Stomach smooth muscle (tissue), 2 donors: ENCODE measurements around the gene F8.

Source experiments
- H3K27ac ChIP-seq: one replicate; pipeline ENCODE4 v1.7.0; 2013; ENCODE audit warnings: mild to moderate bottlenecking, low read length, inconsistent platforms
- H3K27me3 ChIP-seq, 2 donors: one replicate each; pipeline ENCODE4 v1.7.0; 2013; ENCODE audit warnings: low read length in 2 of 2; ENCODE audit not compliant: insufficient read depth in 2 of 2, control insufficient read depth in 1 of 2
- H3K36me3 ChIP-seq, 2 donors: one replicate each; pipeline ENCODE4 v1.7.0; 2013; ENCODE audit warnings: low read length in 2 of 2; ENCODE audit not compliant: control insufficient read depth in 2 of 2, insufficient read depth in 2 of 2
- H3K4me1 ChIP-seq: one replicate; pipeline ENCODE4 v1.7.0; 2013; ENCODE audit warnings: low read length; ENCODE audit not compliant: control insufficient read depth, insufficient read depth
- H3K4me3 ChIP-seq, 2 donors: one replicate each; pipeline ENCODE4 v1.7.0; 2013; ENCODE audit warnings: low read length in 2 of 2
- H3K9ac ChIP-seq, 2 donors: one replicate each; pipeline ENCODE4 v1.7.0; 2013; ENCODE audit warnings: low read length in 2 of 2, mild to moderate bottlenecking in 1 of 2
- H3K9me3 ChIP-seq, 2 donors: one replicate each; pipeline ENCODE4 v1.7.0; 2013; ENCODE audit warnings: low read length in 2 of 2; ENCODE audit not compliant: control insufficient read depth in 2 of 2
- donor health status: healthy.
- donor health status: Pancreatic carcinoma.

The F8 gene

DNA sequence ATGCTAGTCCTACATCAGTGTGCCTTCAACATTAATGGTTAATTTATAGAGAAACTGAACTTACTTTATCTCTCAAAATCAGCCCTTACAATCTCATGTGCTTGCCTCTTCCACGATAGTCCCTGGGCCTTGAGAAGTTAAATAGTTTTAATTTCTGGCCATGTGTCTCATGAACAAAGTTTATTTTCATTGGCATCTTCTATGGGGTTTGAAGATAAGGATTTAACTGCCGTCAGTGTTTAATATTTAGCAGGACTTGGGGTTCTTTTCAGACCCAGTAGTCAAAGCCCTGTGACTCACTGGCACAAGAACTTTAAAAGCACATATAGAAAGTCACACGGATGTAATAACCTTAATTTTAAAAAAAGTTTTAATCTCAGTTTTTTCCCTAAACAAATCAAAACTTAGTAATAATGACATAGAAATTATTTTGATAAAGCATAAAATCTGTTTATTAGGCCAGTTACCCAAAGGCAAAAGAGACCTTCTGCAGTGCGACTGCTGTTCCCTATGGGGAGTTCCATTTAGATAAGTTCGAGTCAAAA, 207.2 kb downstream of the F8 start:
- Histone ChIP-seq H3K27me3 (no peaks in the 10 kb centered on the region), H3K4me3 (no peak overlapping the region), H3K9me3 (no peaks in the 10 kb centered on the region), H3K4me1 (no peaks in the 10 kb centered on the region), H3K36me3 (no peaks in the 10 kb centered on the region), H3K9ac (no peak overlapping the region), H3K27ac (no peak overlapping the region)

DNA sequence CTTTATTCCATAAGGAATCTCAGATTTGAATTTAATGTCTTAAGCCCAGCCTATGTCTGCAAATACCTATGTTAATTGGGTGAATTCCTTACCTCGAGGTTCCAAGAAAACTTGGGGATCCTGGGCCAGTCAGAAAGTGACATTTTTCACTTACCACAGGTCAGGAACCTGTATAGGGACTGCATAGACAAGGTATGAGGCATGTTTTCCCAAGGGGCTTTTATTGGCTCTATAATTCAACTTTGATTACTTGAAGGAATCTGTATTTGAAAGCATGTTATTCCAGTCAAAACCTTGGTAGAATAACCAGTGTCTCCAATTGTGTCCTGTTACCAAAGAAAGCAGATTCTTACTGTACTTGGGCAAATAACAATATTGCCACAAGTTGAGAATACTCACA, 208.7 kb downstream of the F8 start:
- H3K9ac ChIP-seq = no peak overlapping the region
- H3K27ac ChIP-seq = no peak overlapping the region
- H3K27me3 ChIP-seq = no peaks in the 10 kb centered on the region
- no peaks in the 10 kb centered on the region for H3K36me3 ChIP-seq
- no peaks in the 10 kb centered on the region for H3K9me3 ChIP-seq
- H3K4me3 ChIP-seq = no peak overlapping the region
- H3K4me1 ChIP-seq = no peaks in the 10 kb centered on the region

DNA sequence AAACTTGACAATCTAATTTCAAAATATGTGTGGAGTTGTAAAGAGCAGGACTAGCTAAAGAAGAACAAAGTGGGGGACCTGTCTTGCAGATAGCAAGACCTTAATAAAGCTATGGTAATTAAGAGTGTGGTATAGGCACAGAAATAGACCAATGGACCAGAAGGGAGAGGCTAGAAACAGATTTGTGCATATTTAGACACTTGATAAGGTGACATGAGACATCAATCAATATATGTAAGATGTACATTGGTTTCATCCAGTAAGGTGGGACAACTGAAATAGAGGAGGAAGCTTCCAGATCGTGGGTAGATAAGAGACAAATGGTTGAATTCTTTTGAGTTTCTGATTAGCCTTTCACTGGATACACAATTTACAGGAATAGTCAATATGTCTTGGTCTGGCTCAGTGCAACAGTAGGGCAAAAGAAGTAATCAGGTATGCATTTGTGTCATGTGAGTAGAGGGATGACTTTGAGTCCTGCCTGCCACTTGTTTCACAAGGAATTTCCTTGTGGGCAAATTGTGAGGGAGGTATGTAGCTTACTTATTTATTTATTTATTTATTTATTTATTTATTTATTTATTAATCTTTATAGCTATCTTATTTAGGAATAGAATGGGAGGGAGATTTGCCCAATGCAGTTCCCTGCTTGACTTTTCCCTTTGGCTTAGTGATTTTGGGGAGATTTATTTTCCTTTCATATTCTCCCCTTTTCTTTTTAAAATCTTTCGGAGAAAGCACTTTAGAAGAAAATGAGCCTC, 210.0 kb downstream of the F8 start:
- H3K4me3 ChIP-seq = no peak overlapping the region
- no peak overlapping the region for H3K27ac ChIP-seq
- H3K9me3 ChIP-seq = no peaks in the 10 kb centered on the region
- H3K36me3 ChIP-seq = no peaks in the 10 kb centered on the region
- no peak overlapping the region for H3K9ac ChIP-seq
- H3K4me1 ChIP-seq = no peaks in the 10 kb centered on the region
- H3K27me3 ChIP-seq = no peaks in the 10 kb centered on the region

DNA sequence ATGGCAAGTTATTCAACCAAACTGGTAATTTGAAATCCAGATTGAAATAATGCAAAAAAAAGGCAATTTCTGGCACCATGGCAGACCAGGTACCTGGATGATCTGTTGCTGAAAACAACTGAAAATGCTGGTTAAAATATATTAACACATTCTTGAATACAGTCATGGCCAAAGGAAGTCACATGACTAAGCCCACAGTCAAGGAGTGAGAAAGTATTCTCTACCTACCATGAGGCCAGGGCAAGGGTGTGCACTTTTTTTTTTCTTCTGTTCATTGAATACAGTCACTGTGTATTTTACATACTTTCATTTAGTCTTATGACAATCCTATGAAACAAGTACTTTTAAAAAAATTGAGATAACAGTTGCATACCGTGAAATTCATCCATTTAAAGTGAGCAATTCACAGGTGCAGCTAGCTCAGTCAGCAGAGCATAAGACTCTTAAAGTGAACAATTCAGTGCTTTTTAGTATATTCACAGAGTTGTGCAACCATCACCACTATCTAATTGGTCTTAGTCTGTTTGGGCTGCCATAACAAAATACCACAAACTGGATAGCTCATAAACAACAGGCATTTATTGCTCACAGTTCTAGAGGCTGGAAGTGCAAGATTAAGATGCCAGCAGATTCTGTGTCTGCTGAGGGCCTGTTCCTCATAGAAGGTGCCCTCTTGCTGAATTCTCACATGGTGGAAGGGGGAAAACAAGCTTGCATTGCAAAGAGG, 212.4 kb downstream of the F8 start:
- H3K27ac ChIP-seq = no peak overlapping the region
- H3K4me3 ChIP-seq = no peak overlapping the region
- H3K4me1 ChIP-seq = peaks cover 2% of the 10 kb centered on the region
- H3K36me3 ChIP-seq = no peaks in the 10 kb centered on the region
- H3K9me3 ChIP-seq = no peaks in the 10 kb centered on the region
- H3K27me3 ChIP-seq = no peaks in the 10 kb centered on the region
- no peak overlapping the region for H3K9ac ChIP-seq

DNA sequence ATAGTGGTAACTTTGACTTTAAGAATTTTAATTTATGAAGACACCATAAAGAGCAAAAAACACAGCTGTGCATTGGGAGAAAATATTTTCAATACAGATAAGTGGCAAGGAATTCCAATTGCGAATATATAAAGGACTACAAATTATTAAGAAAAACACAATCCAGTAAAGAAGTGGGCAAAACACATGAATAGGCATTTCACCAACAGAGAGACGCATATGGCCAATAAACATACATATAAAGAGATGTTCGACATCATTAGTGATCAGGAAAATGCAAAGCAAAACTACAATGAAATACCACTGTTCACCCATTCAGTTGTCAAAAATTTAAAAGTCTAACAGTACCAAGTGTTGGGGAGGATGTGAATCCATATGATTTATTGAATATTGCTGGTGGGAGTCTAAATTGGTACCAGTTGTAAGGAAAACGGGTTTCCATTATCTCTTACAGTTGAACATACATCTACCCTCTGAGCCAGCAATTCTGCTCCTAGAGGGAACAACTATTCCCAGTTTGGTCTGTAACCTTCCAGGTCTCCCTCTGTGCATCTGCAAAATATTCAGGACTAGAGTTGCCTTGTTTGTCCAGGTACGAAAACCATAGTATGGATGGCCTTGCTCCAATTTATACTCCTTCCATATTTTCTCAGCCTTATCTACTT, 215.6 kb downstream of the F8 start:
- H3K9ac ChIP-seq = no peak overlapping the region
- H3K4me1 ChIP-seq = peaks cover 8% of the 10 kb centered on the region
- no peak overlapping the region for H3K27ac ChIP-seq
- no peaks in the 10 kb centered on the region for H3K36me3 ChIP-seq
- no peaks in the 10 kb centered on the region for H3K9me3 ChIP-seq
- H3K4me3 ChIP-seq = no peak overlapping the region
- no peaks in the 10 kb centered on the region for H3K27me3 ChIP-seq

DNA sequence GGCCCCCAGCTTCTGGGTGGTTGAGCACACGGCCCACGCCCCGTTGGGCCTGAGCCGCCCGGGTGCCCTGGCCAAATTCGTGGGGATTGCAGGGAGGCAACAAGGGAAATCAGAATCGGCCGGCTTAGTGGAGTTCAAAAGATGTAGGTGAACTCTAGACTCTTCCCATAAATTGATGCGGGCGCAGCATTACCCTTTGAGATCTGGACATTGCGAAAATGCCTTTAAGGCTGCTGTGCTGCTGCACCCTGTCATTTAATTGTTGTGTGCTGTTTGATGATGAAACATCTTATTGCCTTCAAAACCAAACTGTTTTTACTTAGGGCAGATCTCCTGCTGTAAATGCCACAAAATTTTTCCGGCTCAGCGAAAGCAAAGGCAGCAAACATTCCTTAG, 216.8 kb downstream of the F8 start:
- Histone ChIP-seq H3K27ac (peak overlapping the region; percentile 62), H3K9ac (peak overlapping the region; percentile 36 to 59), H3K4me1 (peaks cover 10% of the 10 kb centered on the region), H3K9me3 (no peaks in the 10 kb centered on the region), H3K27me3 (no peaks in the 10 kb centered on the region), H3K4me3 (peak overlapping the region; percentile 62 to 77), H3K36me3 (no peaks in the 10 kb centered on the region)

DNA sequence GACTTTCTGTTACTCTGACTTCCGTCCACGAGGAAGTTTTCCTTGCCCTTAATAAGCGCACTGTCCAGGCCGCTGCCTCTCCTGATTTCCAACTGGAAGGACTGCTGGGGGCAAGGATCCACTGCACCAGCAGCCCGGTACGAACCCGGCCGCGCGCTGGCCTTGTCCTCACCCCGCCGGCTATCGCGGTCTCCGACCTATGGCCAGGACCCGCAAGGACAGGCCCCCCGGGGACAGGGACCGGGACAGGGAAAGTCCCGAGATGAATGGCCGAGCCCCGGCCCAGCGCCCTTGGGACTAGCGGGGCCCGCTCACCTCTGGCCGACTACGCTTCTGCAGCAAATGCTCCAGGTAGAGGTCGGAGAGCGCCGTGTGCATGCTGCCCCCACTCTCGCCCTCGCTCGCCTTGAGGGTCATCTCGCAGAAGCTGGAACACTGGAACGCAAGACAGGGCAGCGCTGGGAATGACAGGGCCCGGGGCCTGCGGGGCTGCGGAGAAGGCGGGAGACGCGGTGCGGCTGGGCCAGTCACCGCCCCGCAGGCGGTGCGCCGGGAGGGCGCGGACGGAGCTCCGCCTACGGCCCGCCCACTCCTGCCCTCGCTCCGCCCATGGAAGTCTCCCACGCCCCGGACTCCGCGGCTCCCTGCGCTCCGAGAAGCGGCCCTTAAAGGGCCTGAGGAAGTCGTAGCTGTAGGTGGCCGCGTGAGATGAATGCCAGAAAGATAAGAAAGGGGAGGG, 217.4 kb downstream of the F8 start, which contains the start of gene MPP1:
Gene MPP1 (minus strand): TSS at position 529 of the 739 bp plus-strand sequence. CDS start 112 bp downstream, at position 417.
- H3K36me3 ChIP-seq = no peaks in the 10 kb centered on the region

DNA sequence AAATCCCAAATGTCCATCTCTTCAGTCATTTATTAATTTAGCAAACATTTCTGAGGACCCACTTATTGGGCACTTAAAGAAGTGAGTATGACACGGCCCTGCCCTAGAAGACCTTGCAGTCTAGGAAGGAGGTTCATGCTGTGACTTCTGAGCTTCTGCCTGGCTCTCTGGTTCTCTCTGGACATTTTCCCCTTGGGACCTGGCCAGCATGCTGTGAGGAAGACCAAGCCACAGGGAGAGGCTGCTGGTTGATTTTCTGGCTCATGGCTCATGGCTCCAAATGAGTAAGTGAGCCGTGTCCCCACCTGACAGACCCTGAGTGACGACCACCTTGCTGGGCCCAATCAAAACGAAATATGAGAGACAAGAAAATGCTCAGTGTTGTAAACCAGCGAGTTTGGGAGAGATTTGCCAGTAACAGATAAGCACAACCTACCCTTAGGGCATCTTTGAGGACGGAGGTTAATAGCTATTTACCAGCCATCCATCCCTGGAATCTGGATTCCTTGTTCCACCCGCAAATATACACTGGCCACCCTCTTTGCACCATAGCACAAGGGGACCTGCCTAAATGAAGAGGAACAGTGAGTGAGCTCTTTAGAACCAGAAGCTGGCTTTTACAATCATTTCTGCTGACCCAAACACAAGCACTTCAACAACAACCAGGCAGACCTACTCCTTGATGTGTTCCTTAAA, 218.1 kb downstream of the F8 start:
- peaks cover 18% of the 10 kb centered on the region for H3K4me1 ChIP-seq
- H3K9ac ChIP-seq = peak overlapping the region; percentile 62 to 64
- H3K27me3 ChIP-seq = no peaks in the 10 kb centered on the region
- peak overlapping the region; percentile 62 to 77 for H3K4me3 ChIP-seq
- no peaks in the 10 kb centered on the region for H3K9me3 ChIP-seq
- H3K36me3 ChIP-seq = no peaks in the 10 kb centered on the region
- peak overlapping the region; percentile 58 for H3K27ac ChIP-seq

More for the DNA sequence above, 217.4 kb downstream of the F8 start, which contains the start of gene MPP1:
- peak within 1 kb of the TSS; percentile 62 to 64 for H3K9ac ChIP-seq
- no peaks in the 10 kb centered on the region for H3K27me3 ChIP-seq
- peaks cover 11% of the 10 kb centered on the region for H3K4me1 ChIP-seq
- H3K9me3 ChIP-seq = no peaks in the 10 kb centered on the region
- peak within 1 kb of the TSS; percentile 62 for H3K27ac ChIP-seq
- H3K4me3 ChIP-seq = peak within 1 kb of the TSS; percentile 62 to 77

DNA sequence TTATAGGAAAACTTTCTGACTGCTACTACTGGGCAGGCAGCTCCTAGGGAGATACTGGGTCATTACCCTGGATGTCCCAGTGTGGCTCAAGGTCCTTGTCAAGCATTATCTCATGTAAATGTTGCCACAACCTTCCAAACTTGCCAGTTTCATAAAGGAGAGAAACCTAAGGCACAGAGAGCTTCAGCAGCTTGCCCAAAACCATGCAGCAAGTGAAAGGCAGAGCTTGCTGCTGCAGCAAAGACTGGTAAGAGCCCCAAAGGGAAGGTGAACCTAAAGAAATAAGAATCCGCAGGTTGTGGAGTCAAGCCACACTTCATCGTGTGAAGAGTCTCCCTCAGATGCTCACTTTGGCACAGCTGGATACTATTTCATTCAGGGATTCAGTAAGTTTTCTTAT, 219.6 kb downstream of the F8 start:
- Histone ChIP-seq H3K27me3 (no peaks in the 10 kb centered on the region), H3K9me3 (no peaks in the 10 kb centered on the region), H3K27ac (no peak overlapping the region), H3K9ac (no peak overlapping the region), H3K36me3 (no peaks in the 10 kb centered on the region), H3K4me3 (no peak overlapping the region), H3K4me1 (peaks cover 19% of the 10 kb centered on the region)
